ENCODE results near the gene CARTPT. TPM values are rescaled to one million over a fixed set of nuclear protein-coding genes. Genes with fewer than 3 reads are reported as not detected.
A peak's percentile ranks its signal among the peaks of the same experiment; 100 is the strongest.

The CARTPT gene
- total RNA-seq, 2 donors from 2014 or later: 1.5 to 5.9 TPM

- WGBS: 65% methylated on average over 4 of the region's 4 CpGs
- H3K27ac ChIP-seq: no peak overlapping the region
Measured at GRCh38 chr5:71751422-71751821, 32.3 kb downstream of the CARTPT start.

GRCh38 chr5:71752441-71753190 lies 33.5 kb downstream of the CARTPT start:
- no peak for TF ChIP-seq POLR2AphosphoS5 (IDR thresholded peaks at IDR 0.05)
- TF ChIP-seq CTCF (IDR thresholded peaks at IDR 0.05): no peak
- TF ChIP-seq POLR2A (IDR thresholded peaks at IDR 0.05): no peak
- Histone ChIP-seq H3K27me3 (replicated peaks; ENCODE audit: insufficient read depth) (no peaks in the 10 kb centered on the region), H3K27ac (peak overlapping the region in 1 of 2 donors; percentile 10), H3K9me3 (no peaks in the 10 kb centered on the region), H3K4me1 (replicated peaks) (peaks cover 7% of the 10 kb centered on the region), H3K4me3 (no peak overlapping the region), H3K36me3 (no peaks in the 10 kb centered on the region)
- 66% methylated on average over 4 of the region's 4 CpGs for WGBS
- intact Hi-C loops (cut with DNase I): no loop called here
- DNase-seq (ENCODE audit: low spot score): no peak

More at GRCh38 chr5:71751422-71751821, 32.3 kb downstream of the CARTPT start:
- Histone ChIP-seq H3K27me3 (replicated peaks; ENCODE audit: insufficient read depth) (no peaks in the 10 kb centered on the region), H3K9me3 (no peaks in the 10 kb centered on the region), H3K36me3 (no peaks in the 10 kb centered on the region), H3K4me3 (no peak overlapping the region), H3K4me1 (replicated peaks) (peaks cover 7% of the 10 kb centered on the region)
- no peak for TF ChIP-seq POLR2A (IDR thresholded peaks at IDR 0.05)
- TF ChIP-seq CTCF (IDR thresholded peaks at IDR 0.05): no peak
- no peak for TF ChIP-seq POLR2AphosphoS5 (IDR thresholded peaks at IDR 0.05)
- no peak for DNase-seq (ENCODE audit: low spot score)
- intact Hi-C loops (cut with DNase I): no loop called here

- no peak overlapping the region for H3K4me3 ChIP-seq
- 13% methylated on average over 14 of the region's 14 CpGs for WGBS
- no peak for TF ChIP-seq POLR2A (IDR thresholded peaks at IDR 0.05)
- peak; percentile 50 for TF ChIP-seq POLR2AphosphoS5 (IDR thresholded peaks at IDR 0.05)
- peak in 3 of 4 experiments; percentile 66 to 86 (median 85) for TF ChIP-seq CTCF (IDR thresholded peaks at IDR 0.05)
- H3K27me3 ChIP-seq (replicated peaks; ENCODE audit: insufficient read depth): no peaks in the 10 kb centered on the region
- no peaks in the 10 kb centered on the region for H3K36me3 ChIP-seq
- intact Hi-C loops (cut with DNase I): no loop called here
- H3K27ac ChIP-seq: peak overlapping the region in 1 of 2 donors; percentile 36
- H3K9me3 ChIP-seq: no peaks in the 10 kb centered on the region
- DNase-seq (ENCODE audit: low spot score): peak; percentile 65
- H3K4me1 ChIP-seq (replicated peaks): no peaks in the 10 kb centered on the region
Measured at GRCh38 chr5:71757590-71758543, 38.8 kb downstream of the CARTPT start.

- Histone ChIP-seq H3K4me1 (replicated peaks) (no peaks in the 10 kb centered on the region), H3K27ac (no peak overlapping the region), H3K4me3 (no peak overlapping the region), H3K27me3 (replicated peaks; ENCODE audit: insufficient read depth) (no peaks in the 10 kb centered on the region), H3K9me3 (no peaks in the 10 kb centered on the region), H3K36me3 (no peaks in the 10 kb centered on the region)
- WGBS: 91% methylated on average over 5 of the region's 5 CpGs
- intact Hi-C loops (cut with DNase I): no loop called here
- TF ChIP-seq POLR2A (IDR thresholded peaks at IDR 0.05) (no peak), POLR2AphosphoS5 (IDR thresholded peaks at IDR 0.05) (no peak), CTCF (IDR thresholded peaks at IDR 0.05) (no peak)
- no peak for DNase-seq (ENCODE audit: low spot score)
Measured at GRCh38 chr5:71762826-71763225, 43.8 kb downstream of the CARTPT start.
